ENCODE measurements around the gene CSNK1D.
A peak's percentile ranks its signal among the peaks of the same experiment; 100 is the strongest.

Gene CSNK1D

GRCh38 chr17:82273327-82274133 is at the start of gene CSNK1D:
TSS of gene CSNK1D (minus strand) at chr17:82273700. CDS start at chr17:82273381, 319 bp downstream.
- DNase-seq: peak; percentile 85 to 95 (median 93)

DNA sequence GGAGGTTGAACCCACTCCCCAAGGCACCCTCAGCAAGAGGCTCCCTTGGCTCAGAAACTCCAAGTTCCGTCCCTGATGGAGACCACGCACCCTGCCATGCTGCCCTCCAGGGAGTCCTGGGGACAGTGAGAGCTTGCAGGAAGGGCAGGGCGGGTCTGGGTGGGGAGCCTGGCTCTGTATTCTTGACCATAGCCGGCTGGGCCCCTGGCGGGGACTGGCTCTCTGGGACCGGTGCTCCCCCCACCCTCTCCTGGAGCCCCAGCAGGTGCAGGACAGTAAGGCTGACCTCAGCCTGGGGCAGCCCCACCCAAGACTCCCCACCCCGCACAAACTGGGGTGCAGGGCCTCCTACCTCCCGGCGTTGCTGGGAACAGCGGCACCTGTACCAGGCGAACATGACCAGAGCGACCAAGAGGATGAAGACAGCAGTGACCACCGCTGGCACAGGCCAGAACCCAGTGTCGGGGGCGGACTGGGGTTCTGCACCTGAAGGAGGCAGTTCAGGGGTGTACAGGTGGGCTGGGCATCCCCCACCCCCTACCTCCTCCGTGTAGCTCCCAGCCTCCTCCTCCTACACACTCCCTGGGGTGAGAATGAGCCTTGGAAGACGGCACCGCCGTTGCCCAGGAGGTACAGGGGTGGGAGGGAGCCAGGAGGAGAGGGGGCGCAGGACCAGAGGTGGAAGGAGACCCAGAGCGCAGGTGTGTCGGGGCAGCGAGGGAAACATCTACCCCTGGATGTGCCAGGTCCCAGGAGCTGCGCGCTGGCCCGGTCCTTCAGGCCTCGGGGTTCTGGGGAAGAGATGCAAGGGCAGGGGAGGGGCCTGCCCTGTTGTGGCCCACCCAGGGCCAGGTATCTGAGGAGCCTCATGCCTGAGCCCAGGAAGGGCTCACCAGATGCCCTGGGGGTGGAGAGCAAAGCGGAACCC is 49.3 kb upstream of the CSNK1D start:
- no peak for DNase-seq

GRCh38 chr17:82321947-82322466 is 48.5 kb upstream of the CSNK1D start:
- DNase-seq: no peak

- peak in 1 of 3 experiments; percentile 33 for DNase-seq
These were observed 47.7 kb upstream of the CSNK1D start for GRCh38 chr17:82320956-82321927.

DNA sequence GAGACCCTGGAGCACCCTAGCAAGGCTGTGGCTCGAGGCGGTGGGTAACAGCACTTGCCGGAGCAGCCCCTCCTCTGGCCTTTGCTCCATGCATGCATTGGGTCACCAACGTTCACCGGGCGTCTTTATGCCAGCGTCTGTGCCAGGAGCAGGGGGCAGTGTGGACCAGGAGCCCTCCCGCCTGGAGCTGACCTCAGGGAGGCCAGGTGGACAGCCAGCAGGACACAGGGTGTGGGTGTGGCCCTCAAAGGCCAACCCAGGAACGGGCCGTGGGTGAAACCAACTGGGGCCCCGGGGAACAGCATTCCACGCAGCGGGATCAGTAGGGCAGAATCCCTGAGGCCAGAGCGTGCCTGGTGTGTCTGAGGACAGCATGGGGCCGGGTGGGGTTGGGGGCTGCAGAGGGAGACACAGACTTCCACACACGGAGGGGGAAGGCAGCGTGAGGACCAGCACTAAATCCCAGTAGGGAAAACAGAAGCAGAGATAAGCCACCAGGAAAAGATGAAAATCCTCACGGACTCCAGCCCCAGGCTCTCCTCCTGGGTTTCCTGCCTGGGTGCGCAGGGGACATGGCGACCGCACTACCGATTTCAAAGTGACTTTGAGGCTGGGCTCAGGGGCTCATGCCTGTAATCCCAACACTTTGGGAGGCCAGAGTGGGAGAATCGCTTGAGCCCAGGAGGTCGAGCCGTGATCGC is 46.8 kb upstream of the CSNK1D start:
- DNase-seq: no peak

- DNase-seq: no peak
These were observed 46.1 kb upstream of the CSNK1D start for GRCh38 chr17:82319619-82320062.

GRCh38 chr17:82318772-82319606 is 45.5 kb upstream of the CSNK1D start:
- no peak for DNase-seq

GRCh38 chr17:82318169-82318498 is 44.6 kb upstream of the CSNK1D start:
- DNase-seq: no peak

DNA sequence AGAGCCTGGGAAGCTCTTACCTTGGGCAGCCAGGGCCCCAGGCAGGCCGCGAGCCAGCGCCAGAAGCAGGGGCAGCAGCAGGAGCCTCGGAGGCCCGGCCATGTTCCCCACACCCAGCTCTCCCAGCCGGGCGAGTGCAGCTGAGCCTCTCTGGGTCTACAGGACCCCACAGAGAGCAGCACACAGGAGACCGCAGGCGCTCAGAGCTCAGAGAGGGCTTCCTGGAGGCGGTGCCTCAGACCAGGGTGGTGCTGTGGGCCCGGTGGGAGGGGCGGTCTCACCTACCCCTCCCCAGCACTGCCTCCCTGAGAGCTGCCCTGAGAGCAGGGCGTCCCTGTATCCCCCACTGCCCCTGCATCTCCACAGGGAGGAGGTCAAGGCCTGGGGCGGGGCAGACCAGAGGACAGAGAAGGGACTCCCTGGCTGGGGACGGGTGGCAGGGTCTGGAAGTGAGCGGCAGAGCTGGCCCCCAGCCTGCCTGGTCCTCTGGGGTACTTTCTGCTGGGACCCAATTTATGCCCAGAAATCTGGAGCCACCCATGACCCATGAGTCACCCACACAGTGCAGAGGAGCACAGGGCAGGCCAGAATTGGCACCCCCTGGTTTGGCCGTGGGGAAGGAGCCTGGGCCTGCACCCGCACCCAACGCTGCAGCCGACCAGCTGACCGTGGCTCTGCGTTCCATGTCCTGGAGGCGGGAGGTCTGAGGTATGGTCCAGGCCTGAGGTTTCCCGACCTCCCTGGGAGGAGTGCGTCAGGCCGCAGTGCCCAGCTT is 44.1 kb upstream of the CSNK1D start, which contains the start of gene CD7:
Gene CD7 (minus strand): TSS at position 215 of the 775 bp plus-strand sequence. CDS start 113 bp downstream, at position 102.
- DNase-seq: no peak

DNA sequence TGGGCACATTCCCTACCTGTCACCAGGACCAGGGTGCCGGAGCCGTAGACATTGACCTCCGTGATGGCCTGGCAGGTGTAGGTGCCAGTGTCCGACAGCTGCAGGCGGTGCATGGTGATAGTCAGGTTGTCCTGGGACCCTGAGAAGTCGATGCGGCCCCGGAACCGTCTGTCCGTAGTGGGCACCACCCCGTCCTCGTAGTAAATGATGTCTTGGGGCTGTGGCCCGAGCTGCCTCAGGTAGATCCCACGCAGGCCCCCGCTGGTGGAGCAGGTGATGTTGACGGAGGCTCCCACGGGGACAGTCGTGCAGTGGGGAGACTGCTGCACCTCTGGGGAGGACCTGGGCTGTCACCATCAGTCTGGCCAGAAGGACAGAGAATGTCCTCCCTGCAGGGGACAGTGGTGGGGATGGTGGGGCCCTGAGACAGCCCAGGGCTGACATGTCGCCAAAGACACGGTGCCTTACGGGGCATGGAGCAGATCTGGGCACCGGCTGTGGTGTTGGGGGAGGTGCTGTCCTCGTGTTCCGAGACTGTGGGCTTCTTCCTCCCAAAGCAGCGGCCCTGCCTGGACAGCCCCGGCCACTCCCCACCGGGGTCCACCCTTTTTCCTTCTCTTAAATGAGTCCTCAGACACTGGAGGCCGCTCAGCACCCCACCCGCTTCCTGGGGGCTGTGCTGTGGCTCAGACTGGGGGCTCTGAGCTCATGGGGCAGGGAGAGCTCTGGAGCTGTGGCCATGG is 43.3 kb upstream of the CSNK1D start:
- no peak for DNase-seq

GRCh38 chr17:82315703-82316358 is 42.3 kb upstream of the CSNK1D start:
- DNase-seq: peak in 2 of 3 experiments; percentile 33 to 47

- no peak for DNase-seq
These were observed 41.5 kb upstream of the CSNK1D start for GRCh38 chr17:82314727-82315605.

DNA sequence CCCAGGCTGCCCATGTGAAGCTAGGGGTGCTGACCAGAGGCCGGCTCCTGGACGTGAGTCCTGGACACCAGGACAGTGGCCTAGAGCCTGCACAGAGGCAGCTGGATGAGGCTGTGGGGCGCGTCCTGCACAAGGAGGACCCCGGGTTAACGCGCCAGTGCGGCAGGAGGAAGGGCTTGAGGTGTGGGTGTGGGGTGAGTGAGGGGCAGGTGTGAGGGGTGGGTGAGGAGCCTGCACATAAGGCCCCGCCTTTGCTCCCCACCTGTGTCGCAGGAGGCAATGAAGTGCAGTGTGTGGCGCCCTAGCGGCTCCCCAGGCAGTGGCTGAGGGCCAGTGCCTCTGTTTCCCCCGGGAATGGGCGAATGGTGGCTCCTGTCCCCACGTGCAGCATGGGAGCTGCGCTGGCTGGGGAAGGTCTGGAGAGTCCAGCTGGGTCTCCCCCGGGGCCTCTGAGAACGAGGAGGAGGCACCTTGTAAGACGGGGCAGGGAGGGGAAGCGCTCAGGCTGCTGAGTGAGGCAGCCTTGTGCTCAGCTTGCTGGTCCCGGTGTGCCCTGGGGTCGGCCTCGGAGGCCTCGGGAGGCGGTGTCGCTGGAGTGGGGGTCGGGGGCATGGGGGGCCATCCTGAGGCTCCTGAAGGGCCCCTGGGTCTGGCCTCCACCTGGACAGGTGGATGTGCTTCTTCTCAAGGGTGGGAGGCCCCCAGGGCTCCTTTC is 40.7 kb upstream of the CSNK1D start:
- no peak for DNase-seq

DNA sequence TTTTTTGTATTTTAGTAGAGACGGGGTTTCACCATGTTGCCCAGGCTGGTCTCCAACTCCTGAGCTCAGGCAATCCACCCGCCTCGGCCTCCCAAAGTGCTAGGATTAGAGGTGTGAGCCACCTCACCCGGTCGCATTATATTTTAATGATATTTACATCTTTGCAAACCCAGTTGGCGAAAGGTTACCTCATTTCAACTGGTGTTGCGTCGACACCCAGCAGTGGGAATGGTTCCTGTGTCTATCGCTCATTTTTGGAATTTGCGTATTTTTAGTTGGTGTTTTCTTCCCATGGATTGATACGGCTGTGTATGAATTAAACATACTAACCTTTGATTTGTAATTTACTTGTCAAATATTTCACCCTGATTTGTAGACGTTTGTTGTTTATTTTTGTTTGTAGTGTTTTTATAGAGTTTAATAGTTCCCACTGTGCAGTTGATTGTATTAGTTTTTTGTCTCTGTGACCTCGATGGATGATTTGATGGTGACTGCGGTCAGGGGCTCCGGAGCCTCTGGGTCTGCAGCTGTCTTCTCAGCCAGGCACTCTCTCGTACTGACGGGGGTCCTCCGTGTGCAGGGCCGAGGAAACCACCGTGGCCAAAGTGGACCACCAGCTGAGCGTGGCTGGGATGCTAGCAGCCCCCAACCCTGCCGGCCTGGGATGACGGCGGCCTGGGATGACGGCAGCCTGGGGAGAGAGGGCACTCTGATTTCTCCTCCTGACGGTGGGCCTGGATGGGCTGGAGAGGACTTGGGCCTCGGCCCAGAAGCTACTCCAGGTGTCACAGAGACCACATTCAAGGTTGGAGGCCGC is 39.9 kb upstream of the CSNK1D start:
- no peak for DNase-seq

- DNase-seq: no peak
These were observed 38.5 kb upstream of the CSNK1D start for GRCh38 chr17:82311971-82312370.

DNA sequence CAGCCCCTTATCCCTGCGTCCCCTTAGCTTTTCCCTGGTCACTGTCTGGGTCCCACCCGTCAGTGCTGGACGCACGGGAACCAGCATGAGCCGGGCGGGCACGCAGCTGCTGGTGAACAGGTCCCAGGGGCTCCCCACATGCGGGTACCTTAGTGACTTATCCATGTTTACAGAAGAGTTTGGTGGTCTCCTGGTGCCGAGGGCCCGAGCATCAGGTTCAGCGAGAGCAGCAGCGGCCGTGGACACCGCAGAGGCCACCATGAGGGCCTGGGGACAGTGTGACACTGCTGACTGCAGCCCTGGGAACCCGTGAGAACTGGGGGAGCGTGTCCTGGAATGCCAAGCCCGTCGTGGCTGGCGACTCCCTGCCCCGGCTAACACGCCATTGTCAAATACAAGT is 37.4 kb upstream of the CSNK1D start:
- no peak for DNase-seq
